Vagina (tissue), 2 donors: ENCODE results near the gene HMCN1. TPM values are rescaled to one million over a fixed set of nuclear protein-coding genes. Genes with fewer than 3 reads are reported as not detected.

ENCODE experiments used
- DNase-seq, 2 donors: peaks; one replicate each; pipeline ENCODE4 v3.0.0-alpha.2; 2017; ENCODE audit errors: extremely low spot score in 2 of 2
- H3K27ac ChIP-seq: fragments of 200-600 bp; sonication (generic); one replicate; pipeline ENCODE4 v1.5.1; 2019
- H3K27me3 ChIP-seq: fragments of 200-600 bp; sonication (generic); one replicate; pipeline ENCODE4 v1.5.1; 2019
- H3K36me3 ChIP-seq, 2 donors: fragments of 200-600 bp; sonication (generic); one replicate each; pipeline ENCODE4 v1.5.1; 2017 to 2019
- H3K4me1 ChIP-seq: fragments of 200-600 bp; sonication (generic); one replicate; pipeline ENCODE4 v1.5.1; 2019
- H3K4me3 ChIP-seq, 2 donors: fragments of 200-600 bp; sonication (generic); 1 replicate in 1 of 2; 2 replicates in 1 of 2; pipeline ENCODE4 v1.5.1; 2016 to 2019
- H3K9me3 ChIP-seq: fragments of 200-600 bp; sonication (generic); one replicate; pipeline ENCODE4 v1.5.1; 2019
- POLR2A ChIP-seq, 2 donors: fragments of 450-650 bp; IDR thresholded peaks; one replicate each; pipeline ENCODE4 v1.6.1; 2017; ENCODE audit warnings: antibody characterized with exemption in 2 of 2, mild to moderate bottlenecking in 2 of 2, moderate library complexity in 2 of 2
- POLR2AphosphoS5 ChIP-seq, 2 donors: sonication (generic); formaldehyde crosslinking; IDR thresholded peaks; one replicate each; pipeline ENCODE4 v1.9.0; 2017; ENCODE audit warnings: antibody characterized with exemption in 2 of 2, mild to moderate bottlenecking in 2 of 2, low read depth in 1 of 2; ENCODE audit not compliant: insufficient read depth in 1 of 2
- intact Hi-C: fragments of 100-400 bp; cut with DNase I; formaldehyde crosslinking; loops from one replicate; pipeline ENCODE4 v1.15.1; 2023
- total RNA-seq: library from RNA; depleted of rRNA; stranded (reverse); fragments of >200 nt; gene quantifications from one replicate; pipeline ENCODE4 v1.2.3, GENCODE V29; 2016
- TF ChIP-seq, protein P1 (sequence below), 3 experiments: fragments of 450-650 bp in 2 of 3; fragments of 200-600 bp in 1 of 3; sonication (generic) in 1 of 3; IDR thresholded peaks; one replicate each; pipeline ENCODE4 v1.5.1; 2017 to 2019; ENCODE audit warnings: antibody characterized with exemption in 3 of 3, mild to moderate bottlenecking in 2 of 3, moderate library complexity in 2 of 3

The HMCN1 gene
- total RNA-seq, 1 donor from 2014 or later: 10.6 TPM

DNA sequence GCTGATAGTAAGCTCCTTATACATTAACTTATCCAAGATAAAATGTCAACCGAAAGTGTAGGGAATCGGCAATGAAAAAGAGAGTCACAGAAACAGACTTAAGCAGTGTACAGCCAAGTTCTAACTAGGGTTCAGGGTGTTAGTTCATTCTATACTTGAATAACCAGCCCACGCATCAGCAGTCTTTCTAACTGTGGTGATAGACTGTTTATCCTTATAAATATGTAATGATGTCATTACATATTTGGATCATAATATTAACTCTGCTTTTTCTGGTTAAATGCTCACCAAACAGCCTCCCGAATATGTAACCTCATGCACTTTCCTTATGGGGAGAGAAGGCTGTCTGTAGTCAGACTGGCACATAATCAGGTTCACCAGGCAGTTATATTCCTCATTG is 11.0 kb downstream of the HMCN1 start:
- no peak overlapping the region for H3K27ac ChIP-seq
- H3K9me3 ChIP-seq: no peaks in the 10 kb centered on the region
- H3K27me3 ChIP-seq: no peaks in the 10 kb centered on the region
- no peaks in the 10 kb centered on the region for H3K4me1 ChIP-seq
- no peak overlapping the region for H3K4me3 ChIP-seq
- no peak for DNase-seq
- H3K36me3 ChIP-seq: no peaks in the 10 kb centered on the region
- TF ChIP-seq, protein P1, sequence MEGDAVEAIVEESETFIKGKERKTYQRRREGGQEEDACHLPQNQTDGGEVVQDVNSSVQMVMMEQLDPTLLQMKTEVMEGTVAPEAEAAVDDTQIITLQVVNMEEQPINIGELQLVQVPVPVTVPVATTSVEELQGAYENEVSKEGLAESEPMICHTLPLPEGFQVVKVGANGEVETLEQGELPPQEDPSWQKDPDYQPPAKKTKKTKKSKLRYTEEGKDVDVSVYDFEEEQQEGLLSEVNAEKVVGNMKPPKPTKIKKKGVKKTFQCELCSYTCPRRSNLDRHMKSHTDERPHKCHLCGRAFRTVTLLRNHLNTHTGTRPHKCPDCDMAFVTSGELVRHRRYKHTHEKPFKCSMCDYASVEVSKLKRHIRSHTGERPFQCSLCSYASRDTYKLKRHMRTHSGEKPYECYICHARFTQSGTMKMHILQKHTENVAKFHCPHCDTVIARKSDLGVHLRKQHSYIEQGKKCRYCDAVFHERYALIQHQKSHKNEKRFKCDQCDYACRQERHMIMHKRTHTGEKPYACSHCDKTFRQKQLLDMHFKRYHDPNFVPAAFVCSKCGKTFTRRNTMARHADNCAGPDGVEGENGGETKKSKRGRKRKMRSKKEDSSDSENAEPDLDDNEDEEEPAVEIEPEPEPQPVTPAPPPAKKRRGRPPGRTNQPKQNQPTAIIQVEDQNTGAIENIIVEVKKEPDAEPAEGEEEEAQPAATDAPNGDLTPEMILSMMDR (IDR thresholded peaks at IDR 0.05): no peak
- no peak for TF ChIP-seq POLR2A (IDR thresholded peaks at IDR 0.05)
- TF ChIP-seq POLR2AphosphoS5 (IDR thresholded peaks at IDR 0.05; ENCODE audit: insufficient read depth in 1 of 2, low read depth in 1 of 2): no peak
- intact Hi-C loops: no loop called here

DNA sequence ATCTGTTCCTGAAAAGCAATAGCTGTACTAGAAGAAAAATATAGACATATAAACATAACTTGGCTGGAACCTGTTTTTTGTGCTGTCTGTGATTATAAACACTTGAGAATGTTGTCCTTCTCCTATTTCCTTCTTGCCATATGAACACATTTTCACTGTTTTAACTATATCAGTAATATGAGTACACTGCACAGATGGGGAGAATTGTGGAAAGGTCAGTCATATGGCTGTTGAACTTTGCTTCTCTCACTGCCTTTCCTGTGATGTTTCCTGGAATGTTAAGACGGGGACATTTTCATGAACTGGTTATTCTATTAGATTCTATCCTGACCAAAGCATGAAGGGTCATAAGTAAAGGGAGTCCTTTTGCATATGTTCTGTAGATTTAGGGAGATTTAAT is 24.9 kb downstream of the HMCN1 start:
- Histone ChIP-seq H3K27ac (no peak overlapping the region), H3K4me1 (peaks cover 5% of the 10 kb centered on the region), H3K36me3 (no peaks in the 10 kb centered on the region), H3K4me3 (no peak overlapping the region), H3K27me3 (no peaks in the 10 kb centered on the region), H3K9me3 (no peaks in the 10 kb centered on the region)
- no peak for DNase-seq
- TF ChIP-seq POLR2A (IDR thresholded peaks at IDR 0.05) (no peak), POLR2AphosphoS5 (IDR thresholded peaks at IDR 0.05; ENCODE audit: insufficient read depth in 1 of 2, low read depth in 1 of 2) (no peak)
- intact Hi-C loops: no loop called here

DNA sequence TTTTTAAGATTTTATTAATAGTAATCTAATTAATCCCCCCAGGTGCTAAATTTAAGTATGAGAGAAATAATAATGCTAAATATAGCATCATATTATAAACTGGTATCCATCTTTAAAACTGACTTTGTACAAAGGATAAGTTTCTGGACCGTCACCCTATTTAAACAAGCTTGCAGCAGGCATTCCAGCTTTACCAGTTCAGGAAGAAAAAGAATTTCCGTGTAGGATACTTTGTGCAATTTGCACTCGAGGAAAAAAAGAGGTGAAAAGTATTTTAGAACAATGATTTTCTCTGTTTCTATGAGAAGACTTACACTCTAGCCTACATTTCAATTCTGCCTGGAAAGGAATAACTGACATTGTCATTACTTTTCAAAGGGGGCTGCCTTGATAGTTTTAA is 27.6 kb downstream of the HMCN1 start:
- H3K4me3 ChIP-seq: no peak overlapping the region
- TF ChIP-seq POLR2AphosphoS5 (IDR thresholded peaks at IDR 0.05; ENCODE audit: insufficient read depth in 1 of 2, low read depth in 1 of 2) (no peak), POLR2A (IDR thresholded peaks at IDR 0.05) (no peak)
- H3K36me3 ChIP-seq: no peaks in the 10 kb centered on the region
- no peaks in the 10 kb centered on the region for H3K9me3 ChIP-seq
- intact Hi-C loops: no loop called here
- H3K27ac ChIP-seq: no peak overlapping the region
- DNase-seq: no peak
- H3K4me1 ChIP-seq: peaks cover 5% of the 10 kb centered on the region
- no peaks in the 10 kb centered on the region for H3K27me3 ChIP-seq

DNA sequence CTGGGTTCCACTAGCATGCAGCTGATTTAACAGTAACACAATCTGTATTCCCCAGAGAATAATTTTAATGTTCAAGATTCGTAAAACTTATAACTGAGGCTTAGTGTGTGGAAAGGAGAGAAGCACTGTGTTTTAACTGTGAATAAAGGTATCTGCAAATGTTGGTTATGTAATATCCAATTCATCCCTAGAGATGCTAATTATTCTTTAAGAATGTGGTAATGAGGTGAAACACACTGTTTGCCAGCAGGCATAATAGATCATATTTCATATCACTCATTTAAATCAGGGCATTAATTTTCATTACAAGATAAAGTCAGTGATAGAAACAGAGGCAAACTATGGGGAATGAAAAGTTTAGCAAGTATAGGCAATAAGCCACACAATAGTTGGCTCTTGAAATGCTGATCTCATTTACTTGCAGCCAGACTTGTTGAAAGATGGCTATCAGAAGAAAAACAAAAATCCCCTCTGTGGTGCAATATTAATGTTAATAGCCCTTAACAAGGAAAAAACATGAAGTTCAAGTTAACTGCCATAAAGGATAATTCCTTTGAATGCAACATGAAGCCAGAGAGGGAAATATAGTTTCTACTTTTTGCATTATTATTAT is 33.4 kb downstream of the HMCN1 start:
- no peaks in the 10 kb centered on the region for H3K9me3 ChIP-seq
- TF ChIP-seq POLR2AphosphoS5 (IDR thresholded peaks at IDR 0.05; ENCODE audit: insufficient read depth in 1 of 2, low read depth in 1 of 2): no peak
- TF ChIP-seq, protein P1 (IDR thresholded peaks at IDR 0.05): no peak
- TF ChIP-seq POLR2A (IDR thresholded peaks at IDR 0.05): no peak
- no peaks in the 10 kb centered on the region for H3K36me3 ChIP-seq
- DNase-seq: no peak
- H3K27ac ChIP-seq: no peak overlapping the region
- no peak overlapping the region for H3K4me3 ChIP-seq
- intact Hi-C loops: no loop called here
- H3K4me1 ChIP-seq: no peaks in the 10 kb centered on the region
- no peaks in the 10 kb centered on the region for H3K27me3 ChIP-seq

DNA sequence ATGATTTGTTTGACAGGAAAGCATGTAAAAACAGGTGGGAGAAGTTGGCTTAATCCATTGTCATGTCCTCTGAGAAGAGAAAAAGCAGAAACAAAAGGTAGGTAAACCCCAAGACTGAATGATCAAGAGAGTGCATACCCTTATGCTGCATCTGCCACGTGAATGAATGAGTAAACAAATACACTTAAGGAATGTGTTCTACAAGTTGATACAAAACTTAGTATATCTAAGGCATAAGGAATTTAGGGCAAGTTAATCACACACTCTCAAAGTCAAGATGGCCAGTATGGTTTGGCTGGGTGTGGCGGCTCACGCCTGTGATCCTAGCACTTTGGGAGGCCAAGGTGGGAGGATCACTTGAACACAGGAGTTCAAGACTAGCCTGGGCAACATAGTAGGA is 34.2 kb downstream of the HMCN1 start:
- Histone ChIP-seq H3K27me3 (no peaks in the 10 kb centered on the region), H3K9me3 (no peaks in the 10 kb centered on the region), H3K36me3 (no peaks in the 10 kb centered on the region), H3K27ac (no peak overlapping the region), H3K4me1 (no peaks in the 10 kb centered on the region), H3K4me3 (no peak overlapping the region)
- DNase-seq: no peak
- intact Hi-C loops: no loop called here
- TF ChIP-seq, protein P1 (IDR thresholded peaks at IDR 0.05): no peak
- TF ChIP-seq POLR2AphosphoS5 (IDR thresholded peaks at IDR 0.05; ENCODE audit: insufficient read depth in 1 of 2, low read depth in 1 of 2) (no peak), POLR2A (IDR thresholded peaks at IDR 0.05) (no peak)

DNA sequence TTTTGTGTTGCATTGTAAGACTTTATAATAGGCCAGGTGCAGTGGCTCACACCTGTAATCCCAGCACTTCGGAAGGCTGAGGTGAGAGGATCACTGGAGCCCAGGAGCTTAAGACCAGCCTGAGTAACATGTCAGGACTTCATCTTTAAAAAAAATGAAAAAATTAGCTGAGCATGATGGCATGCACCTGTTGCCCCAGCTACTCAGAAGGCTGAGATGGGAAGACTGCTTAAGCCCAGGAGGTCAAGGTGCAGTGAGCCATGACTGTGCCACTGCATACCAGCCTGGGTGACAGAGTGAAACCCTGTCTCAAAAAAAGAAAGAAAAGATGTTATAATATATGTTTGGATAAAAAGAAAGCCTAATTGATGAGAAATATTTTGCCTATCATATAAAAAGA is 34.9 kb downstream of the HMCN1 start:
- no peak for DNase-seq
- TF ChIP-seq, protein P1 (IDR thresholded peaks at IDR 0.05): no peak
- no peak for TF ChIP-seq POLR2AphosphoS5 (IDR thresholded peaks at IDR 0.05; ENCODE audit: insufficient read depth in 1 of 2, low read depth in 1 of 2)
- Histone ChIP-seq H3K36me3 (no peaks in the 10 kb centered on the region), H3K4me1 (no peaks in the 10 kb centered on the region), H3K4me3 (no peak overlapping the region), H3K27me3 (no peaks in the 10 kb centered on the region), H3K9me3 (no peaks in the 10 kb centered on the region), H3K27ac (no peak overlapping the region)
- intact Hi-C loops: no loop called here
